OCI-LY1 (cell line): Measurements from ENCODE around the gene GPRC5B.

Source experiments
- H2AFZ ChIP-seq: fragments of 200-600 bp; sonication (generic), shearing (Covaris generic); 2 replicates; pipeline ENCODE4 v1.6.0; 2014; ENCODE audit warnings: antibody characterized with exemption, mild to moderate bottlenecking, low read length
- H3F3A ChIP-seq: fragments of 200-600 bp; sonication (generic), shearing (Covaris generic); 2 replicates; pipeline ENCODE4 v1.6.0; 2014; ENCODE audit warnings: mild to moderate bottlenecking, antibody characterized with exemption, low read length, moderate library complexity; ENCODE audit not compliant: insufficient read depth
- H3K27ac ChIP-seq: fragments of 200-600 bp; sonication (generic); 2 replicates; pipeline ENCODE4 v1.5.1; 2014; ENCODE audit warnings: low read length, mixed run types, mild to moderate bottlenecking, low read depth; ENCODE audit not compliant: poor library complexity, severe bottlenecking
- H3K27me3 ChIP-seq: fragments of 200-600 bp; sonication (generic); 2 replicates; pipeline ENCODE4 v1.6.0; 2014; ENCODE audit warnings: antibody characterized with exemption, mild to moderate bottlenecking, low read length, moderate library complexity; ENCODE audit not compliant: insufficient read depth
- H3K36me3 ChIP-seq: fragments of 200-600 bp; sonication (generic); 2 replicates; pipeline ENCODE4 v1.6.1; 2014; ENCODE audit warnings: mild to moderate bottlenecking, antibody characterized with exemption, low read length, moderate library complexity, mixed read lengths; ENCODE audit not compliant: insufficient read depth
- H3K4me1 ChIP-seq: fragments of 200-600 bp; sonication (generic); 2 replicates; pipeline ENCODE4 v1.5.1; 2014; ENCODE audit warnings: mild to moderate bottlenecking, low read length, moderate library complexity; ENCODE audit not compliant: insufficient read depth, severe bottlenecking
- H3K4me2 ChIP-seq: fragments of 200-600 bp; sonication (generic), shearing (Covaris generic); 2 replicates; pipeline ENCODE4 v1.6.1; 2014; ENCODE audit warnings: low read length
- H3K4me3 ChIP-seq: fragments of 200-600 bp; sonication (generic); 2 replicates; pipeline ENCODE4 v1.5.1; 2014; ENCODE audit warnings: low read length, low read depth, mild to moderate bottlenecking, mixed read lengths; ENCODE audit not compliant: poor library complexity, severe bottlenecking
- H3K79me2 ChIP-seq: fragments of 200-600 bp; shearing (Covaris generic); 2 replicates; pipeline ENCODE4 v1.6.1; 2016; ENCODE audit warnings: mixed run types, low read length, mixed read lengths; ENCODE audit not compliant: insufficient read depth
- H3K9ac ChIP-seq: fragments of 200-600 bp; sonication (generic), shearing (Covaris generic); 2 replicates; pipeline ENCODE4 v1.6.1; 2014; ENCODE audit warnings: mild to moderate bottlenecking, low read length, mixed read lengths
- H3K9me2 ChIP-seq: fragments of 200-600 bp; sonication (generic), shearing (Covaris generic); 2 replicates; pipeline ENCODE4 v1.6.1; 2014; ENCODE audit warnings: low read depth, mild to moderate bottlenecking, low read length, mixed read lengths
- H3K9me3 ChIP-seq: fragments of 200-600 bp; shearing (Covaris generic); 2 replicates; pipeline ENCODE4 v1.6.1; 2014; ENCODE audit warnings: low read length, mixed read lengths
- H4K20me1 ChIP-seq: fragments of 200-600 bp; sonication (generic), shearing (Covaris generic); 2 replicates; pipeline ENCODE4 v1.6.0; 2016; ENCODE audit warnings: mild to moderate bottlenecking, low read length; ENCODE audit not compliant: insufficient read depth
- CTCF ChIP-seq: fragments of 200-600 bp; sonication (generic), shearing (Covaris generic); IDR thresholded peaks from 2 replicates; pipeline ENCODE4 v1.5.1; 2017; ENCODE audit warnings: mild to moderate bottlenecking, antibody characterized with exemption, low read length, moderate library complexity, mixed read lengths
- EZH2 ChIP-seq: fragments of 200-600 bp; sonication (generic), shearing (Covaris generic); IDR thresholded peaks from 2 replicates; pipeline ENCODE4 v1.8.0; 2017; ENCODE audit warnings: borderline replicate concordance, mixed run types, mild to moderate bottlenecking, antibody characterized with exemption, low read length, moderate library complexity, mixed read lengths

GPRC5B gene

GRCh38 chr16:19853742-19854542, 30.7 kb downstream of the GPRC5B start:
- no peak overlapping the region for H3K4me2 ChIP-seq
- no peaks in the 10 kb centered on the region for H3K9me2 ChIP-seq
- no peak overlapping the region for H3K4me3 ChIP-seq
- H3K79me2 ChIP-seq = no peaks in the 10 kb centered on the region
- H2AFZ ChIP-seq = no peak overlapping the region
- H3K36me3 ChIP-seq = no peaks in the 10 kb centered on the region
- no peaks in the 10 kb centered on the region for H3K9me3 ChIP-seq
- no peak overlapping the region for H3K27ac ChIP-seq
- H4K20me1 ChIP-seq = no peaks in the 10 kb centered on the region
- no peak overlapping the region for H3K9ac ChIP-seq
- no peak for TF ChIP-seq CTCF
- TF ChIP-seq EZH2 = no peak
- no peaks in the 10 kb centered on the region for H3F3A ChIP-seq
- H3K4me1 ChIP-seq = no peaks in the 10 kb centered on the region
- H3K27me3 ChIP-seq = no peaks in the 10 kb centered on the region

- H3K9me3 ChIP-seq = no peaks in the 10 kb centered on the region
- H3K9me2 ChIP-seq = no peaks in the 10 kb centered on the region
- H3K4me2 ChIP-seq = no peak overlapping the region
- H3K27ac ChIP-seq = no peak overlapping the region
- no peak overlapping the region for H2AFZ ChIP-seq
- H3F3A ChIP-seq = no peaks in the 10 kb centered on the region
- no peak overlapping the region for H3K4me3 ChIP-seq
- no peaks in the 10 kb centered on the region for H3K27me3 ChIP-seq
- H3K36me3 ChIP-seq = no peaks in the 10 kb centered on the region
- TF ChIP-seq EZH2 (no peak), CTCF (no peak)
- no peaks in the 10 kb centered on the region for H3K4me1 ChIP-seq
- no peak overlapping the region for H3K9ac ChIP-seq
- H3K79me2 ChIP-seq = no peaks in the 10 kb centered on the region
- no peaks in the 10 kb centered on the region for H4K20me1 ChIP-seq
These were observed 31.4 kb downstream of the GPRC5B start for GRCh38 chr16:19853132-19853741.

- Histone ChIP-seq H3K79me2 (no peaks in the 10 kb centered on the region), H3K9me3 (no peaks in the 10 kb centered on the region), H2AFZ (no peak overlapping the region), H3K27ac (no peak overlapping the region), H4K20me1 (no peaks in the 10 kb centered on the region), H3K9ac (no peak overlapping the region), H3K4me2 (no peak overlapping the region), H3K36me3 (no peaks in the 10 kb centered on the region), H3F3A (no peaks in the 10 kb centered on the region), H3K9me2 (no peaks in the 10 kb centered on the region), H3K4me3 (no peak overlapping the region), H3K27me3 (no peaks in the 10 kb centered on the region), H3K4me1 (no peaks in the 10 kb centered on the region)
- TF ChIP-seq CTCF (no peak), EZH2 (no peak)
These were observed 33.2 kb downstream of the GPRC5B start for GRCh38 chr16:19851476-19851875.
